Fibroblast of skin of left quadriceps (primary cell): Measurements from ENCODE around the gene AGK.

ENCODE experiments used
- DNase-seq, 2 experiments: peaks; one replicate each; pipeline ENCODE4 v3.0.0-alpha.2; 2013; ENCODE audit warnings: low read depth in 2 of 2

Gene AGK

GRCh38 chr7:141702892-141703291 lies 151.7 kb downstream of the AGK start:
- DNase-seq = no peak

DNA sequence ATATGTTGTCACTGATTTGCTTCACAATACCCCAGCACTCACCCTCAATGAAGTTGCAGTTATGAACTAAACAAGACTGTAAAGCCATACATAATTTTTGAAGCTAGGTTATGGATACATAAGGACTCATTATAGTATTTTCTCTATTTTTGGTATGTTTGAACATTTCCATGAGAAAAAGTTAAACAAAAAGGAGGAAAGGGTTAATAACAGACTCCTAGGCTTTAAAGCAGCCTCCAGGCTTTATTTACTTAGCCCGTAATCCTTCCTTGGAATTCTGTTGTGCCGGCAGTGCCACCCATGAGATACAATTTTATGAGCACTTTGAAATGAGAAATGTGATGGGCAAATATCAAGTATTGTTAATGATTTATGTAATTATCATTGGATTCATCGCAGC lies 152.9 kb downstream of the AGK start:
- no peak for DNase-seq

DNA sequence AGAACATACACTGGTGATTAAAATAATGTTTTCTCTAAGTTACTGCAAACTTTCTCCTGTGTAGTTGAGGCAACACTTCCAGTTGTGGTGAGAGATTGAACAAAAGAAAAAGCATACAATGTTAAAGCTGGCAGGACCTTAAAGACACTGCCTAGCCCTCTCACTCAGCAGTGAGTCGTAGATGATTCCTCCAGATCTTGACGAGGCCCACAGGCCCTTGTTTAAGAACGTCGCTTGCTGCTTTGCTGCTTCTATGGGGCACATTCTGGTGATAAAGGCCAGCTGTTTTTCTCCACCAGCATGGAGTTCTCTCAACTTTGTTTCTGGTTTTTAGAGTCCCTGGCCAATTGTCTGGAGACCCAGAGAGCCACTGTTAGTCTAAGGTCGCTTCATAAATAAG lies 153.5 kb downstream of the AGK start:
- no peak for DNase-seq
